ENCODE results near the gene IL10. TPM values are rescaled to one million over a fixed set of nuclear protein-coding genes. Genes with fewer than 3 reads are reported as not detected.
A peak's percentile ranks its signal among the peaks of the same experiment; 100 is the strongest.

The IL10 gene
- total and polyA plus RNA-seq, 5 donors from 2014 or later = 0.60 to 7.0 (median 3.2) TPM

GRCh38 chr1:206799311-206799710, 27.0 kb upstream of the IL10 start:
- DNase-seq = no peak
- peaks cover 0 to 2% (median 0%) of the 10 kb centered on the region in 7 donors for H3K9me3 Mint-ChIP-seq
- no peak overlapping the region for H3K4me3 Mint-ChIP-seq
- Histone ChIP-seq H3K9me3 (ENCODE audit: control insufficient read depth in 2 of 2, low read length in 2 of 2) (no peaks in the 10 kb centered on the region), H3K27ac (ENCODE audit: insufficient read depth, low read length, poor library complexity, severe bottlenecking) (no peak overlapping the region), H3K36me3 (ENCODE audit: control insufficient read depth, insufficient read depth, low read length) (no peaks in the 10 kb centered on the region), H3K4me1 (ENCODE audit: control insufficient read depth, insufficient read depth, low read length, poor library complexity, severe bottlenecking) (peaks cover 29% of the 10 kb centered on the region), H3K27me3 (ENCODE audit: control insufficient read depth, insufficient read depth, low read length) (no peaks in the 10 kb centered on the region), H3K4me3 (ENCODE audit: low read depth, low read length) (no peak overlapping the region)
- no peak for ATAC-seq (ENCODE audit: low read depth in 2 of 2)
- H3K27me3 Mint-ChIP-seq = peaks cover 6% of the 10 kb centered on the region
- no peaks in the 10 kb centered on the region for H3K36me3 Mint-ChIP-seq
- H3K4me1 Mint-ChIP-seq = peaks cover 14 to 72% (median 50%) of the 10 kb centered on the region in 4 donors
- H3K27ac Mint-ChIP-seq = peak overlapping the region; percentile 44 to 84 (median 78)

- Mint-ChIP-seq H3K36me3 (no peaks in the 10 kb centered on the region), H3K4me3 (peak overlapping the region in 1 of 4 donors; percentile 39), H3K27ac (peak overlapping the region in 2 of 3 donors; percentile 78 to 84), H3K9me3 (peaks cover 0 to 4% (median 0%) of the 10 kb centered on the region in 7 donors), H3K4me1 (peaks cover 14 to 71% (median 49%) of the 10 kb centered on the region in 4 donors), H3K27me3 (peaks cover 6% of the 10 kb centered on the region)
- no peak overlapping the region for H3K4me3 ChIP-seq (ENCODE audit: low read depth, low read length)
- DNase-seq (no peak), ATAC-seq (ENCODE audit: low read depth in 2 of 2) (no peak)
- no peaks in the 10 kb centered on the region for H3K9me3 ChIP-seq (ENCODE audit: control insufficient read depth in 2 of 2, low read length in 2 of 2)
- no peaks in the 10 kb centered on the region for H3K27me3 ChIP-seq (ENCODE audit: control insufficient read depth, insufficient read depth, low read length)
- peaks cover 22% of the 10 kb centered on the region for H3K4me1 ChIP-seq (ENCODE audit: control insufficient read depth, insufficient read depth, low read length, poor library complexity, severe bottlenecking)
- no peak overlapping the region for H3K27ac ChIP-seq (ENCODE audit: insufficient read depth, low read length, poor library complexity, severe bottlenecking)
- H3K36me3 ChIP-seq (ENCODE audit: control insufficient read depth, insufficient read depth, low read length) = no peaks in the 10 kb centered on the region
Observed at GRCh38 chr1:206798384-206798996, 26.2 kb upstream of the IL10 start.

GRCh38 chr1:206797534-206798383, 25.5 kb upstream of the IL10 start:
- H3K4me1 ChIP-seq (ENCODE audit: control insufficient read depth, insufficient read depth, low read length, poor library complexity, severe bottlenecking) = peaks cover 15% of the 10 kb centered on the region
- DNase-seq = peak in 1 of 3 donors; percentile 53
- peak; percentile 33 for ATAC-seq (ENCODE audit: low read depth in 2 of 2)
- peaks cover 0 to 4% (median 0%) of the 10 kb centered on the region in 7 donors for H3K9me3 Mint-ChIP-seq
- no peaks in the 10 kb centered on the region for H3K36me3 ChIP-seq (ENCODE audit: control insufficient read depth, insufficient read depth, low read length)
- no peak overlapping the region for H3K27ac ChIP-seq (ENCODE audit: insufficient read depth, low read length, poor library complexity, severe bottlenecking)
- H3K36me3 Mint-ChIP-seq = no peaks in the 10 kb centered on the region
- H3K27ac Mint-ChIP-seq = peak overlapping the region; percentile 36 to 78 (median 45)
- H3K4me3 Mint-ChIP-seq = no peak overlapping the region
- no peak overlapping the region for H3K4me3 ChIP-seq (ENCODE audit: low read depth, low read length)
- peaks cover 7 to 65% (median 42%) of the 10 kb centered on the region in 4 donors for H3K4me1 Mint-ChIP-seq
- H3K9me3 ChIP-seq (ENCODE audit: control insufficient read depth in 2 of 2, low read length in 2 of 2) = no peaks in the 10 kb centered on the region
- no peaks in the 10 kb centered on the region for H3K27me3 Mint-ChIP-seq
- no peaks in the 10 kb centered on the region for H3K27me3 ChIP-seq (ENCODE audit: control insufficient read depth, insufficient read depth, low read length)

- H3K4me1 ChIP-seq (ENCODE audit: control insufficient read depth, insufficient read depth, low read length, poor library complexity, severe bottlenecking) = peaks cover 15% of the 10 kb centered on the region
- no peaks in the 10 kb centered on the region for H3K27me3 ChIP-seq (ENCODE audit: control insufficient read depth, insufficient read depth, low read length)
- no peak overlapping the region for H3K4me3 ChIP-seq (ENCODE audit: low read depth, low read length)
- H3K36me3 Mint-ChIP-seq = no peaks in the 10 kb centered on the region
- H3K27ac Mint-ChIP-seq = peak overlapping the region in 2 of 3 donors; percentile 41 to 79
- H3K27me3 Mint-ChIP-seq = no peaks in the 10 kb centered on the region
- no peaks in the 10 kb centered on the region for H3K36me3 ChIP-seq (ENCODE audit: control insufficient read depth, insufficient read depth, low read length)
- H3K27ac ChIP-seq (ENCODE audit: insufficient read depth, low read length, poor library complexity, severe bottlenecking) = no peak overlapping the region
- ATAC-seq (ENCODE audit: low read depth in 2 of 2) = no peak
- H3K9me3 ChIP-seq (ENCODE audit: control insufficient read depth in 2 of 2, low read length in 2 of 2) = no peaks in the 10 kb centered on the region
- peaks cover 0 to 65% (median 39%) of the 10 kb centered on the region in 4 donors for H3K4me1 Mint-ChIP-seq
- H3K9me3 Mint-ChIP-seq = peaks cover 0 to 4% (median 0%) of the 10 kb centered on the region in 7 donors
- no peak for DNase-seq
- no peak overlapping the region for H3K4me3 Mint-ChIP-seq
Observed at GRCh38 chr1:206796981-206797402, 24.7 kb upstream of the IL10 start.

GRCh38 chr1:206796116-206796515, 23.8 kb upstream of the IL10 start:
- peaks cover 0 to 65% (median 38%) of the 10 kb centered on the region in 4 donors for H3K4me1 Mint-ChIP-seq
- no peak for DNase-seq
- Histone ChIP-seq H3K9me3 (ENCODE audit: control insufficient read depth in 2 of 2, low read length in 2 of 2) (no peaks in the 10 kb centered on the region), H3K4me3 (ENCODE audit: low read depth, low read length) (no peak overlapping the region), H3K27ac (ENCODE audit: insufficient read depth, low read length, poor library complexity, severe bottlenecking) (no peak overlapping the region), H3K36me3 (ENCODE audit: control insufficient read depth, insufficient read depth, low read length) (no peaks in the 10 kb centered on the region), H3K4me1 (ENCODE audit: control insufficient read depth, insufficient read depth, low read length, poor library complexity, severe bottlenecking) (peaks cover 21% of the 10 kb centered on the region), H3K27me3 (ENCODE audit: control insufficient read depth, insufficient read depth, low read length) (no peaks in the 10 kb centered on the region)
- H3K9me3 Mint-ChIP-seq = peaks cover 0 to 4% (median 0%) of the 10 kb centered on the region in 7 donors
- peak overlapping the region in 1 of 3 donors; percentile 84 for H3K27ac Mint-ChIP-seq
- no peak overlapping the region for H3K4me3 Mint-ChIP-seq
- ATAC-seq (ENCODE audit: low read depth in 2 of 2) = no peak
- no peaks in the 10 kb centered on the region for H3K36me3 Mint-ChIP-seq
- H3K27me3 Mint-ChIP-seq = no peaks in the 10 kb centered on the region

- Mint-ChIP-seq H3K27me3 (no peaks in the 10 kb centered on the region), H3K4me1 (peaks cover 7 to 71% (median 45%) of the 10 kb centered on the region in 4 donors), H3K4me3 (peak overlapping the region in 1 of 4 donors; percentile 69), H3K36me3 (no peaks in the 10 kb centered on the region), H3K9me3 (peaks cover 0 to 4% (median 0%) of the 10 kb centered on the region in 7 donors), H3K27ac (peak overlapping the region; percentile 23 to 86 (median 60))
- ATAC-seq (ENCODE audit: low read depth in 2 of 2) (no peak), DNase-seq (no peak)
- Histone ChIP-seq H3K4me3 (ENCODE audit: low read depth, low read length) (no peak overlapping the region), H3K27me3 (ENCODE audit: control insufficient read depth, insufficient read depth, low read length) (no peaks in the 10 kb centered on the region), H3K9me3 (ENCODE audit: control insufficient read depth in 2 of 2, low read length in 2 of 2) (no peaks in the 10 kb centered on the region), H3K27ac (ENCODE audit: insufficient read depth, low read length, poor library complexity, severe bottlenecking) (no peak overlapping the region), H3K36me3 (ENCODE audit: control insufficient read depth, insufficient read depth, low read length) (no peaks in the 10 kb centered on the region), H3K4me1 (ENCODE audit: control insufficient read depth, insufficient read depth, low read length, poor library complexity, severe bottlenecking) (peaks cover 21% of the 10 kb centered on the region)
Observed at GRCh38 chr1:206794294-206794908, 22.1 kb upstream of the IL10 start.

- no peak overlapping the region for H3K27ac ChIP-seq (ENCODE audit: insufficient read depth, low read length, poor library complexity, severe bottlenecking)
- Mint-ChIP-seq H3K27ac (peak overlapping the region; percentile 23 to 86 (median 59)), H3K27me3 (no peaks in the 10 kb centered on the region)
Observed at GRCh38 chr1:206793620-206794019, 21.3 kb upstream of the IL10 start.

More at GRCh38 chr1:206793620-206794019, 21.3 kb upstream of the IL10 start:
- H3K36me3 ChIP-seq (ENCODE audit: control insufficient read depth, insufficient read depth, low read length) = no peaks in the 10 kb centered on the region
- no peak for DNase-seq
- H3K36me3 Mint-ChIP-seq = no peaks in the 10 kb centered on the region
- peaks cover 21% of the 10 kb centered on the region for H3K4me1 ChIP-seq (ENCODE audit: control insufficient read depth, insufficient read depth, low read length, poor library complexity, severe bottlenecking)
- H3K9me3 Mint-ChIP-seq = peaks cover 0 to 4% (median 0%) of the 10 kb centered on the region in 7 donors
- no peaks in the 10 kb centered on the region for H3K9me3 ChIP-seq (ENCODE audit: control insufficient read depth in 2 of 2, low read length in 2 of 2)
- ATAC-seq (ENCODE audit: low read depth in 2 of 2) = no peak
- H3K4me3 ChIP-seq (ENCODE audit: low read depth, low read length) = no peak overlapping the region
- no peaks in the 10 kb centered on the region for H3K27me3 ChIP-seq (ENCODE audit: control insufficient read depth, insufficient read depth, low read length)
- H3K4me3 Mint-ChIP-seq = no peak overlapping the region
- H3K4me1 Mint-ChIP-seq = peaks cover 7 to 65% (median 41%) of the 10 kb centered on the region in 4 donors

All from CD4-positive, CD25-positive, alpha-beta regulatory T cell (primary cell).